Epithelial cell of esophagus (primary cell): ENCODE data around the gene CDH2.

Experiments used
- DNase-seq: peaks from one replicate; pipeline ENCODE4 v3.0.0; 2010; ENCODE audit warnings: low read depth
- H3K4me3 ChIP-seq: 2 replicates; pipeline ENCODE4 v1.5.1; 2011; ENCODE audit warnings: mild to moderate bottlenecking, low read length, control low read depth
- CTCF ChIP-seq: IDR thresholded peaks from 2 replicates; pipeline ENCODE4 v1.5.1; 2011; ENCODE audit warnings: low read depth, mild to moderate bottlenecking, low read length, control low read depth, inconsistent platforms; ENCODE audit not compliant: insufficient read depth; ENCODE audit errors: missing control alignments

Gene CDH2

GRCh38 chr18:28176948-28177827 is at the start of gene CDH2:
CDH2 (minus strand) TSS chr18:28177130; CDS start chr18:28177022, 108 bp downstream.
- no peak for TF ChIP-seq CTCF
- DNase-seq = peak; percentile 55

GRCh38 chr18:28212060-28212459 is 35.1 kb upstream of the CDH2 start:
- no peak overlapping the region for H3K4me3 ChIP-seq
- TF ChIP-seq CTCF = no peak
- no peak for DNase-seq

More at GRCh38 chr18:28176948-28177827, at the start of gene CDH2:
- peak within 1 kb of the TSS; percentile 39 for H3K4me3 ChIP-seq

- no peak overlapping the region for H3K4me3 ChIP-seq
- no peak for DNase-seq
- TF ChIP-seq CTCF = no peak
Observed at GRCh38 chr18:28208712-28209265, 31.9 kb upstream of the CDH2 start.

- no peak for DNase-seq
- no peak for TF ChIP-seq CTCF
- no peak overlapping the region for H3K4me3 ChIP-seq
Observed at GRCh38 chr18:28208268-28208667, 31.3 kb upstream of the CDH2 start.

- peak; percentile 66 for DNase-seq
- TF ChIP-seq CTCF = no peak
- no peak overlapping the region for H3K4me3 ChIP-seq
Observed at GRCh38 chr18:28204154-28204553, 27.2 kb upstream of the CDH2 start.

- TF ChIP-seq CTCF = no peak
- no peak overlapping the region for H3K4me3 ChIP-seq
Observed at GRCh38 chr18:28201056-28201455, 24.1 kb upstream of the CDH2 start.

More at GRCh38 chr18:28201056-28201455, 24.1 kb upstream of the CDH2 start:
- DNase-seq = no peak
